ENCODE data around the gene STX11.

STX11 gene

DNA sequence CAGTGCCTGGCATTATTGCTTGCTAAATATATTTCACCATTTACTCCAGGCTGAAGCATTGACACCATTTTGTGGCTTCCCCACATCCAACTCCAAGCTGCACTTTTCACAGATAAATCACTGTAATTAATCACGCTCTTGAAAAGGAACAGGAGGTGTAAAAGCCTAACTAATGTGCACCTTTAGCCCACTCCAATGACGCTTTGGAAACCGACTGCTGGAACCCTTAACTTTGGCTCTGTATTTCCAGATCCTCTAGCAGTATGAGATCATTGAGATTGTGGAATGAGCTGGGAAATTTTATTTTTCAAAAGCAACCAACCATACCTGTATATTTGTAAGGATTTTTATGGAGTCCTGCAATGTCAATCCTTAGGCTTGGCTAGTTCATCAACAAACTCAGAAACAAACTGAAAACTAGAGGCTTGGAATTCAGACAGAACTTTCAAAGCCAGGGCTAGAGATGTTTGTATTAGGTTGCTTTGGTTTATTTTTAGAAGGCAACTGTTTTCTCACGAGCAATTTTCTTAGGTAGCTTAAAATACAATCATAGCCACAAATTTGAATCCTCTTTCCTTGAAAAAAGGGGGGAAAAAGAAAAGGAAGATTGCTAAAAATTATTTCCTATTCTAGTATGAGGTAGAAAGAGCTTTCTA, 82.0 kb downstream of the STX11 start:
- no peak for DNase-seq (ENCODE audit: extremely low spot score)
- ChIA-PET CTCF (interaction anchor here (0.7 kb wide), 1 partner anchor 15 kb away, joined by 6 read pairs; no protein-coding TSS in a partner anchor), POLR2A (interaction anchor here (0.6 kb wide), 1 partner anchor 54 kb away, joined by 3 read pairs; no protein-coding TSS in a partner anchor)
- TF ChIP-seq BHLHE40 (IDR thresholded peaks at IDR 0.05; ENCODE audit: borderline replicate concordance), result no peak

DNA sequence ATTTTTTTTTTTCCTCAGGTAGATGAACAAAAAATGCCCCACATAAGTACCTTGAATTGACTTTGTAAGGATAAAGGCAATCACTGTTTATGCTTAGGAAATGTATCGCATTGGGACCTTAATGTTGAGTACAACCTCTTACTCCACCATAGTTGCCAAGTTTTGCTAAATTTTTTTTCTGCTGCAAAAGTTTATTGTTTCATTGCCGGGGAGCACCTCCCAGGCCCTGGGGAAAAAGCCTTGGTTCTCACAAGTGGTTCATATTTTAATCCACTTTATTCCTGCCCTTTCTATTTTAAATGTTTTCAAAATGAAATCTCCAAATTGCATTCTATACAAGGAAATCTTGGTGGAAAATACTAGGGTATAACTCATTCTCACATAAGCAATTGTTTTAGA, 82.5 kb downstream of the STX11 start:
- no peak for TF ChIP-seq ZNF384 (IDR thresholded peaks at IDR 0.05)
- TF ChIP-seq ELF4 (IDR thresholded peaks at IDR 0.05), result no peak
- TF ChIP-seq HDGF (IDR thresholded peaks at IDR 0.05; ENCODE audit: borderline replicate concordance), result no peak
- TF ChIP-seq ARNT (IDR thresholded peaks at IDR 0.05), result no peak
- no peak for TF ChIP-seq FOXM1 (IDR thresholded peaks at IDR 0.05; ENCODE audit: borderline replicate concordance)
- no peak for TF ChIP-seq TARDBP (IDR thresholded peaks at IDR 0.05)
- TF ChIP-seq L3MBTL2 (conservative IDR thresholded peaks at IDR 0.05), result no peak
- no peak for TF ChIP-seq LEF1 (IDR thresholded peaks at IDR 0.05; ENCODE audit: borderline replicate concordance)
- TF ChIP-seq CTBP1 (IDR thresholded peaks at IDR 0.05; ENCODE audit: borderline replicate concordance), result no peak
- TF ChIP-seq FOXK2 (IDR thresholded peaks at IDR 0.05), result no peak
- no peak for TF ChIP-seq SP1 (IDR thresholded peaks at IDR 0.05)
- ChIA-PET POLR2A (interaction anchor here (0.6 kb wide), 1 partner anchor 54 kb away, joined by 3 read pairs; no protein-coding TSS in a partner anchor), CTCF (interaction anchor here (0.7 kb wide), 1 partner anchor 16 kb away, joined by 6 read pairs; no protein-coding TSS in a partner anchor)
- DNase-seq (ENCODE audit: extremely low spot score), result no peak

GRCh38 chr6:144234399-144234798, 84.1 kb downstream of the STX11 start:
- no peak for DNase-seq (ENCODE audit: extremely low spot score)
- POLR2A ChIA-PET, result interaction anchor here (1.0 kb wide), 1 partner anchor 32 kb away, joined by 3 read pairs; no protein-coding TSS in a partner anchor
- TF ChIP-seq CTBP1 (IDR thresholded peaks at IDR 0.05; ENCODE audit: borderline replicate concordance), result no peak
- TF ChIP-seq SP1 (IDR thresholded peaks at IDR 0.05), result no peak
- TF ChIP-seq ARNT (IDR thresholded peaks at IDR 0.05), result no peak
- TF ChIP-seq ELF4 (IDR thresholded peaks at IDR 0.05), result no peak
- no peak for TF ChIP-seq FOXM1 (IDR thresholded peaks at IDR 0.05; ENCODE audit: borderline replicate concordance)
- TF ChIP-seq LEF1 (IDR thresholded peaks at IDR 0.05; ENCODE audit: borderline replicate concordance), result no peak
- no peak for TF ChIP-seq L3MBTL2 (conservative IDR thresholded peaks at IDR 0.05)
- CTCF ChIA-PET, result no interaction called here

- TF ChIP-seq L3MBTL2 (conservative IDR thresholded peaks at IDR 0.05) (no peak), SUZ12 (IDR thresholded peaks at IDR 0.05) (no peak), FOXA1 (IDR thresholded peaks at IDR 0.05) (no peak), TARDBP (IDR thresholded peaks at IDR 0.05) (no peak), HDGF (IDR thresholded peaks at IDR 0.05; ENCODE audit: borderline replicate concordance) (no peak), NFRKB (IDR thresholded peaks at IDR 0.05) (no peak), LEF1 (IDR thresholded peaks at IDR 0.05; ENCODE audit: borderline replicate concordance) (no peak), PKNOX1 (IDR thresholded peaks at IDR 0.05) (no peak), FOXM1 (IDR thresholded peaks at IDR 0.05; ENCODE audit: borderline replicate concordance) (no peak), FOXK2 (IDR thresholded peaks at IDR 0.05) (no peak)
- DNase-seq (ENCODE audit: extremely low spot score), result no peak
- ChIA-PET CTCF (interaction anchor here (0.6 kb wide), 1 partner anchor 18 kb away, joined by 3 read pairs; no protein-coding TSS in a partner anchor), POLR2A (no interaction called here)
Measured at GRCh38 chr6:144234935-144235334, 84.6 kb downstream of the STX11 start.

All from HEK293T (cell line).